Mesenchymal stem cell (in vitro differentiated cells and primary cell): ENCODE measurements around the gene OR2AG2.

ENCODE experiments used
- DNase-seq: peaks from one replicate; pipeline ENCODE4 v3.0.0-alpha.2; 2013
- H2AFZ ChIP-seq: one replicate; pipeline ENCODE4 v1.6.1; 2013; ENCODE audit warnings: low read depth, mild to moderate bottlenecking, control low read depth, inconsistent platforms, low read length, moderate library complexity
- H2AK5ac ChIP-seq: 2 replicates; pipeline ENCODE4 v1.6.1; 2013; ENCODE audit warnings: low read length, moderate library complexity, mild to moderate bottlenecking, inconsistent platforms; ENCODE audit not compliant: severe bottlenecking
- H2BK120ac ChIP-seq: one replicate; pipeline ENCODE4 v1.6.1; 2013; ENCODE audit warnings: low read depth, mild to moderate bottlenecking, inconsistent platforms, low read length, moderate library complexity
- H2BK12ac ChIP-seq, 2 experiments: one replicate each; pipeline ENCODE4 v1.6.1; 2013; ENCODE audit warnings: inconsistent platforms in 2 of 2, low read length in 2 of 2, mild to moderate bottlenecking in 2 of 2, moderate library complexity in 2 of 2, control low read depth in 1 of 2
- H2BK15ac ChIP-seq: one replicate; pipeline ENCODE4 v1.6.1; 2013; ENCODE audit warnings: mild to moderate bottlenecking, low read depth, inconsistent platforms; ENCODE audit not compliant: poor library complexity, severe bottlenecking
- H2BK5ac ChIP-seq: 2 replicates; pipeline ENCODE4 v1.6.1; 2013; ENCODE audit warnings: low read depth, mild to moderate bottlenecking, low read length, control low read depth, inconsistent platforms; ENCODE audit not compliant: poor library complexity, severe bottlenecking
- H3K14ac ChIP-seq, 2 experiments: one replicate each; pipeline ENCODE4 v1.6.1; 2013; ENCODE audit warnings: inconsistent platforms in 2 of 2, low read length in 2 of 2, control low read depth in 1 of 2, mild to moderate bottlenecking in 1 of 2, moderate library complexity in 1 of 2
- H3K18ac ChIP-seq, 2 experiments: one replicate each; pipeline ENCODE4 v1.6.1; 2013; ENCODE audit warnings: inconsistent platforms in 2 of 2, low read length in 2 of 2, control low read depth in 1 of 2, low read depth in 1 of 2, mild to moderate bottlenecking in 1 of 2
- H3K23ac ChIP-seq, 2 experiments: one replicate each; pipeline ENCODE4 v1.6.1; 2013; ENCODE audit warnings: inconsistent platforms in 2 of 2, low read length in 2 of 2, mild to moderate bottlenecking in 2 of 2, moderate library complexity in 2 of 2, control low read depth in 1 of 2
- H3K27ac ChIP-seq: 2 replicates; pipeline ENCODE4 v1.5.1; 2013; ENCODE audit warnings: mild to moderate bottlenecking, moderate library complexity, low read length, control low read depth, inconsistent platforms; ENCODE audit not compliant: poor library complexity, severe bottlenecking
- H3K27me3 ChIP-seq, 2 experiments: 2 replicates each; pipeline versions ENCODE4 v1.6.1 to v1.7.0; 2013; ENCODE audit warnings: low read length in 2 of 2, mild to moderate bottlenecking in 2 of 2, moderate library complexity in 2 of 2, control low read depth in 1 of 2, inconsistent platforms in 1 of 2; ENCODE audit not compliant: control insufficient read depth in 1 of 2, insufficient read depth in 1 of 2
- H3K36me3 ChIP-seq, 2 experiments: 2 replicates each; pipeline versions ENCODE4 v1.6.1 to v1.7.0; 2013; ENCODE audit warnings: low read length in 2 of 2, control low read depth in 1 of 2, inconsistent platforms in 1 of 2, low read depth in 1 of 2, mild to moderate bottlenecking in 1 of 2; ENCODE audit not compliant: insufficient read depth in 2 of 2, control insufficient read depth in 1 of 2
- H3K4ac ChIP-seq, 2 experiments: one replicate each; pipeline ENCODE4 v1.6.1; 2013; ENCODE audit warnings: inconsistent platforms in 2 of 2, low read length in 2 of 2, mild to moderate bottlenecking in 2 of 2, moderate library complexity in 2 of 2, control low read depth in 1 of 2, low read depth in 1 of 2
- H3K4me1 ChIP-seq: 2 replicates; pipeline ENCODE4 v1.6.1; 2013; ENCODE audit warnings: low read depth, low read length, control low read depth; ENCODE audit not compliant: control insufficient read depth, insufficient read depth
- H3K4me2 ChIP-seq: 2 replicates; pipeline ENCODE4 v1.6.1; 2013; ENCODE audit warnings: low read length, mild to moderate bottlenecking, inconsistent platforms; ENCODE audit not compliant: poor library complexity, severe bottlenecking
- H3K4me3 ChIP-seq, 2 experiments: 2 replicates each; pipeline versions ENCODE4 v1.5.1 to v1.7.0; 2013; ENCODE audit warnings: low read length in 2 of 2, mild to moderate bottlenecking in 2 of 2, control low read depth in 1 of 2, low read depth in 1 of 2; ENCODE audit not compliant: insufficient read depth in 1 of 2
- H3K79me1 ChIP-seq: replicated peaks from 2 replicates; pipeline ENCODE4 v1.6.1; 2013; ENCODE audit warnings: mild to moderate bottlenecking, control low read depth, low read length, inconsistent platforms; ENCODE audit not compliant: poor library complexity, severe bottlenecking
- H3K9ac ChIP-seq: 2 replicates; pipeline ENCODE4 v1.7.0; 2013; ENCODE audit warnings: mild to moderate bottlenecking, low read length, moderate library complexity
- H3K9me3 ChIP-seq: 2 replicates; pipeline ENCODE4 v1.7.0; 2013; ENCODE audit warnings: mild to moderate bottlenecking, low read length; ENCODE audit not compliant: control insufficient read depth
- H4K8ac ChIP-seq: one replicate; pipeline ENCODE4 v1.6.1; 2013; ENCODE audit warnings: inconsistent platforms, mild to moderate bottlenecking, low read length, moderate library complexity
- H4K91ac ChIP-seq: one replicate; pipeline ENCODE4 v1.6.1; 2013; ENCODE audit warnings: mild to moderate bottlenecking, low read length, inconsistent platforms
- WGBS: methylation state at CpG from one replicate; pipeline ENCODE4 v1.1.7; 2013; ENCODE audit warnings: mixed read lengths; 5-methylcytosine and 5-hydroxymethylcytosine counted together

Gene OR2AG2

DNA sequence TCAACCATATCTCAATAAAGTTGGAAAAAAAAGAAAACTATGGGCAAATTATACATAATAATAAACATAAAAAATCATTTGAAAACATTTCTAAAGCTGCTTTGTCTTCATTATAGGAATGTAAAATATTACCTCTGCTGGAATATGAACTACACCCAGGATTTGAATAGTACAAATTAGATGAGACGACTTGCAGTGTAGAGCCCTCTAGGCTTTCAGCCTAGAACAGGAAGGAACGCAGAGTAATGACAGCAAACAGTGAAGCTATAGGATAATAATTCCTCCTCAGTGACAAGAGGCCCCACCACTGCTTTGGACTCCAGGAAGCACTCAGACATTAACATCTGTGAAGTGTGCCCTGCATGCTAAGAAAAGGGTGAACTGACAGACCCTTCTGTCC is 18.8 kb upstream of the OR2AG2 start:
- H2BK12ac ChIP-seq, result no peak overlapping the region
- H3K27ac ChIP-seq, result no peak overlapping the region
- H3K9me3 ChIP-seq, result no peaks in the 10 kb centered on the region
- no peak overlapping the region for H2BK5ac ChIP-seq
- no peak overlapping the region for H2BK120ac ChIP-seq
- H2AFZ ChIP-seq, result no peak overlapping the region
- H3K18ac ChIP-seq, result no peak overlapping the region
- H3K23ac ChIP-seq, result no peak overlapping the region
- no peaks in the 10 kb centered on the region for H3K79me1 ChIP-seq
- H4K91ac ChIP-seq, result no peak overlapping the region
- H3K4me1 ChIP-seq, result no peaks in the 10 kb centered on the region
- no peak overlapping the region for H4K8ac ChIP-seq
- H3K4ac ChIP-seq, result no peak overlapping the region
- H3K9ac ChIP-seq, result no peak overlapping the region
- DNase-seq, result no peak
- no peaks in the 10 kb centered on the region for H3K36me3 ChIP-seq
- no peak overlapping the region for H3K4me3 ChIP-seq
- WGBS, result 34% methylated on average over 2 of the region's 2 CpGs
- no peak overlapping the region for H3K14ac ChIP-seq
- no peak overlapping the region for H2BK15ac ChIP-seq
- H2AK5ac ChIP-seq, result no peak overlapping the region
- H3K4me2 ChIP-seq, result no peak overlapping the region
- H3K27me3 ChIP-seq, result no peaks in the 10 kb centered on the region

DNA sequence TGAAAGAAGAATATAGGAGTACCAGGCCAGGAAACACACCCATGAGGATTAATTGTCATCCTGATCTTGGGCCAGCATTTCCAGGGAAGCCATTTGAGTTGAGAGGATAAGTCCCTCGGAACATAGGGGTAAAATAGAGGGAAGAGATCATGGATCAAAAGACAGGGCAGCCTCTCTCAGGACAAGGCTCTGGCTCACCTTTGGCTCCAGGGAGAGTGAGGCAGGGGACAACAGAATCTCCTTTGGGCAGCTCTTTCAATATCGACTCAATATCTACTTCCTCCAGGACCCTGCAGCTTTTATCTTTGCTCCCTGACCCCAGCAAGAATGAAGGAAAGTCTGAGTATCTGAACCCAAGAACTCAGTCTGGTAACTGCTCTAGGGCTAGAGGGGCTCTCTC is 10.9 kb upstream of the OR2AG2 start, which contains the start of gene OR2AG1:
Gene OR2AG1, plus strand, starts transcription at position 301 of the 400 bp plus-strand sequence. CDS start 2,018 bp downstream, outside the sequence.
- Histone ChIP-seq H4K91ac (no peak within 1 kb of the TSS), H3K23ac (no peak within 1 kb of the TSS), H3K36me3 (no peaks in the 10 kb centered on the region), H2BK15ac (no peak within 1 kb of the TSS), H3K79me1 (no peaks in the 10 kb centered on the region), H3K27me3 (no peaks in the 10 kb centered on the region), H3K9ac (no peak within 1 kb of the TSS), H3K18ac (no peak within 1 kb of the TSS), H3K14ac (no peak within 1 kb of the TSS), H3K4me1 (no peaks in the 10 kb centered on the region), H2BK12ac (no peak within 1 kb of the TSS), H3K4me3 (no peak within 1 kb of the TSS), H4K8ac (no peak within 1 kb of the TSS), H3K9me3 (no peaks in the 10 kb centered on the region), H2AK5ac (no peak within 1 kb of the TSS), H3K27ac (no peak within 1 kb of the TSS), H2BK5ac (no peak within 1 kb of the TSS), H3K4me2 (no peak within 1 kb of the TSS), H2AFZ (no peak within 1 kb of the TSS), H3K4ac (no peak within 1 kb of the TSS), H2BK120ac (no peak within 1 kb of the TSS)
- DNase-seq, result no peak
- WGBS, result 97% methylated on average over 2 of the region's 2 CpGs

DNA sequence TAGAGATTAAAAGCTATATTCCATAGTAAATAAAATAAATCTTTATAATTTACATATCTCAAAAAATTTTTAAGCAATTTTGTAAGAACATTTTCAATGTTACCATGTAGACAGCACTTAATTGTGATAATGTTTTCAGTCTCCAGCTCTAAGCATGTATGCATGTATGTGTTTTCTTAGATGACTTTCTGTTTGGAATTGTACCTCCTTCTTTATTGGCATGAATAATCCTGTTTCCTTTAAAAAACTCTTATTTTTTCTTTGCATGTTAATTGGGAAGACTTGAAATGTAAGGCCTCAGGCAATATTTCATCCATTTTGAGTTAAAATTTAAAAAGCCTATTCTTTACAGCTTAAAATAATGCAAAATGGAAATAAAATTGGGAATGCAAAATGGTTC is 9.1 kb upstream of the OR2AG2 start:
- Histone ChIP-seq H3K9ac (no peak overlapping the region), H3K4me1 (no peaks in the 10 kb centered on the region), H3K4ac (no peak overlapping the region), H4K91ac (no peak overlapping the region), H2BK5ac (no peak overlapping the region), H2AK5ac (no peak overlapping the region), H3K23ac (no peak overlapping the region), H2BK120ac (no peak overlapping the region), H3K14ac (no peak overlapping the region), H2BK12ac (no peak overlapping the region), H3K4me3 (no peak overlapping the region), H3K27ac (no peak overlapping the region), H3K9me3 (no peaks in the 10 kb centered on the region), H3K36me3 (no peaks in the 10 kb centered on the region), H3K18ac (no peak overlapping the region), H3K4me2 (no peak overlapping the region), H2AFZ (no peak overlapping the region), H3K27me3 (no peaks in the 10 kb centered on the region), H3K79me1 (no peaks in the 10 kb centered on the region), H2BK15ac (no peak overlapping the region), H4K8ac (no peak overlapping the region)
- no peak for DNase-seq

DNA sequence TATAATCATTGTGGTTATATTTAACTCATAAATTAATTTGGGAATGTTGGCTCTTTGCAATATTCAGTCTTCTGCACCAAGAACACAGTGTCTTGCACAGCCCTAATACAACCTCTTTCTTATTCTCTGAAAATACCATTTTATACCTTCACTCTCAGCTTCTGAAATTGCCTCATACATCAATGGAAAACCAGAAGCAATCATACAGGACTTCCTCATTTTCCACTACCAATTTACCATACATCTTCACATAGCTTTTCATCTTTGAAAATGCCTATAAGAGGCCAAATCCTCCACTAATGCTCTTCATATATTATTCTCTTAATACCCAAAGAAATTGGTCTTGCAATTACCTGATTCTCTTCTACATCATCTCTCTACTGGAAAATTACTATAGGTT is 6.7 kb upstream of the OR2AG2 start:
- H3K4me2 ChIP-seq, result no peak overlapping the region
- H3K36me3 ChIP-seq, result no peaks in the 10 kb centered on the region
- H4K8ac ChIP-seq, result no peak overlapping the region
- no peak overlapping the region for H3K18ac ChIP-seq
- no peak overlapping the region for H2BK12ac ChIP-seq
- H3K9me3 ChIP-seq, result no peaks in the 10 kb centered on the region
- H4K91ac ChIP-seq, result no peak overlapping the region
- H2AFZ ChIP-seq, result no peak overlapping the region
- no peak overlapping the region for H2AK5ac ChIP-seq
- H3K23ac ChIP-seq, result no peak overlapping the region
- H3K9ac ChIP-seq, result no peak overlapping the region
- H3K4ac ChIP-seq, result no peak overlapping the region
- no peak overlapping the region for H3K4me3 ChIP-seq
- no peak overlapping the region for H3K14ac ChIP-seq
- H2BK15ac ChIP-seq, result no peak overlapping the region
- H2BK120ac ChIP-seq, result no peak overlapping the region
- H3K79me1 ChIP-seq, result no peaks in the 10 kb centered on the region
- no peaks in the 10 kb centered on the region for H3K4me1 ChIP-seq
- no peak for DNase-seq
- H2BK5ac ChIP-seq, result no peak overlapping the region
- no peaks in the 10 kb centered on the region for H3K27me3 ChIP-seq
- no peak overlapping the region for H3K27ac ChIP-seq
